HL-60 (cell line): ENCODE measurements around the gene DDX24.

Experiments used
- DNase-seq, 2 experiments: peaks; one replicate each; pipeline ENCODE4 v3.0.0-alpha.2; 2010 to 2020; ENCODE audit warnings: low read depth in 1 of 2, low spot score in 1 of 2
- H3K27ac ChIP-seq: fragments of 250-450 bp; sonication (Bioruptor Pico); replicated peaks from 2 replicates; pipeline ENCODE4 v1.5.1; 2020; ENCODE audit warnings: mild to moderate bottlenecking, moderate library complexity
- H3K27me3 ChIP-seq: fragments of 250-450 bp; sonication (Bioruptor Pico); 2 replicates; pipeline ENCODE4 v1.5.1; 2021; ENCODE audit warnings: mild to moderate bottlenecking, moderate library complexity; ENCODE audit not compliant: insufficient read depth, poor library complexity, severe bottlenecking
- H3K4me3 ChIP-seq: replicated peaks from 2 replicates; pipeline ENCODE4 v1.5.1; 2011; ENCODE audit warnings: mild to moderate bottlenecking, control low read depth, low read length; ENCODE audit not compliant: insufficient read depth
- CTCF ChIP-seq: IDR thresholded peaks from one replicate; pipeline ENCODE4 v1.5.1; 2011; ENCODE audit warnings: low read length, control low read depth, inconsistent platforms; ENCODE audit not compliant: insufficient read depth
- GABPA ChIP-seq: IDR thresholded peaks from 2 replicates; pipeline ENCODE4 v1.6.1; 2012; ENCODE audit warnings: low read depth
- POLR2AphosphoS5 ChIP-seq: IDR thresholded peaks from 2 replicates; pipeline ENCODE4 v1.6.1; 2012; ENCODE audit warnings: low read depth
- REST ChIP-seq: IDR thresholded peaks from 2 replicates; pipeline ENCODE4 v1.6.1; 2012; ENCODE audit warnings: low read depth; ENCODE audit not compliant: insufficient replicate concordance
- SPI1 ChIP-seq: IDR thresholded peaks from 2 replicates; pipeline ENCODE4 v1.6.1; 2012; ENCODE audit warnings: low read depth, mild to moderate bottlenecking, borderline replicate concordance

The DDX24 gene

GRCh38 chr14:94001501-94002396, 79.3 kb downstream of the DDX24 start:
- no peaks in the 10 kb centered on the region for H3K27me3 ChIP-seq
- no peak overlapping the region for H3K4me3 ChIP-seq
- peak in 1 of 2 experiments; percentile 42 for DNase-seq
- H3K27ac ChIP-seq: no peak overlapping the region
- peak; percentile 100 for TF ChIP-seq CTCF
- TF ChIP-seq POLR2AphosphoS5: no peak

- TF ChIP-seq CTCF: no peak
- TF ChIP-seq SPI1: no peak
- TF ChIP-seq GABPA: no peak
- no peak for TF ChIP-seq POLR2AphosphoS5
- TF ChIP-seq REST: no peak
- DNase-seq: no peak
- Histone ChIP-seq H3K27ac (no peak overlapping the region), H3K27me3 (no peaks in the 10 kb centered on the region), H3K4me3 (no peak overlapping the region)
These were observed 80.0 kb downstream of the DDX24 start for GRCh38 chr14:94001016-94001415.

- TF ChIP-seq CTCF (no peak), GABPA (no peak), REST (no peak), POLR2AphosphoS5 (no peak), SPI1 (no peak)
- Histone ChIP-seq H3K4me3 (no peak overlapping the region), H3K27me3 (no peaks in the 10 kb centered on the region), H3K27ac (no peak overlapping the region)
- no peak for DNase-seq
These were observed 80.7 kb downstream of the DDX24 start for GRCh38 chr14:94000267-94000666.
